ENCODE data around the gene ATP8B2.
"Not testable (repeated sequence)": the region's sequence is repeated elsewhere in the genome, so short reads cannot be mapped to it uniquely, and the experiment has no call there.

ATP8B2 gene

DNA sequence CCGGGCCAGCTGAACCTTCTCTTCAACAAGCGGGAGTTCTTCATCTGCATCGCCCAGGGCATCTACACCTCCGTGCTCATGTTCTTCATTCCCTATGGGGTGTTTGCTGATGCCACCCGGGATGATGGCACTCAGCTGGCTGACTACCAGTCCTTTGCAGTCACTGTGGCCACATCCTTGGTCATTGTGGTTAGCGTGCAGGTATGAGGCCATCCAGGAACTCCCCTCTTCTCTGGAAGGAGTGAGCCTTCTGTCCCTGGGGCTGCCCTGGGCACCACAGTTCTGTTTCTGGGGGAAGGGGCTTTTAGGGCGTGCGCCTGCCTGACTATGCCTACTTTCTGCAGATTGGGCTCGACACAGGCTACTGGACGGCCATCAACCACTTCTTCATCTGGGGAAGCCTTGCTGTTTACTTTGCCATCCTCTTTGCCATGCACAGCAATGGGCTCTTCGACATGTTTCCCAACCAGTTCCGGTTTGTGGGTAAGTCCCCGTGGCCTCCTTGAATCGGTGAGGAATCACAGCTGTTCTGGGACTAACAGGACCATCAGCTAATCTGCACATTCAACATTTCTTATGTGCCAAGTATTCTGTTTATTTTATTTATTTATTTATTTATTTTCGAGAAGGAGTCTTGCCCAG, 21.1 kb downstream of the ATP8B2 start:
- in situ Hi-C loops (cut with HindIII; ENCODE audit: low sequenced_read_pairs), result no loop called here

DNA sequence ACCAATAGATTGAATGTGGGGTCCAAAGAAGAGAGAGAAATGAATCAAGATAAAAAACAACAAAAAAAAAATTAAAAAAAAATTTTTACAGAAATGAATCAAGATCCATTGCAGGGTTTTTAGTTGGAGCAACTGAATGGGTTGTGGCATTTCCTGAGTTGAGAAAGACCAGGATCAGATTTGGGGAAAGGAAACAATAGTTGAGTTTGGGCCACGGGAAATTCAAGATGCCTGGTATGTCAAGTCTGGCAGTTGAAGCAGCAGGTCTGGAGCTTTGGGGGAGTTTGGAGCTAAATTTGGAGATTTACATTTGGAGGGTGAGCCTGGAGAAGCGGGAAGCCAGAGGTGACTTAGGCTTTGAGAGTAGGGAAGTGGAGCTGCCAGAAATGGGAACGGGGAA, 22.6 kb downstream of the ATP8B2 start:
- in situ Hi-C loops (cut with HindIII; ENCODE audit: low sequenced_read_pairs), result no loop called here

DNA sequence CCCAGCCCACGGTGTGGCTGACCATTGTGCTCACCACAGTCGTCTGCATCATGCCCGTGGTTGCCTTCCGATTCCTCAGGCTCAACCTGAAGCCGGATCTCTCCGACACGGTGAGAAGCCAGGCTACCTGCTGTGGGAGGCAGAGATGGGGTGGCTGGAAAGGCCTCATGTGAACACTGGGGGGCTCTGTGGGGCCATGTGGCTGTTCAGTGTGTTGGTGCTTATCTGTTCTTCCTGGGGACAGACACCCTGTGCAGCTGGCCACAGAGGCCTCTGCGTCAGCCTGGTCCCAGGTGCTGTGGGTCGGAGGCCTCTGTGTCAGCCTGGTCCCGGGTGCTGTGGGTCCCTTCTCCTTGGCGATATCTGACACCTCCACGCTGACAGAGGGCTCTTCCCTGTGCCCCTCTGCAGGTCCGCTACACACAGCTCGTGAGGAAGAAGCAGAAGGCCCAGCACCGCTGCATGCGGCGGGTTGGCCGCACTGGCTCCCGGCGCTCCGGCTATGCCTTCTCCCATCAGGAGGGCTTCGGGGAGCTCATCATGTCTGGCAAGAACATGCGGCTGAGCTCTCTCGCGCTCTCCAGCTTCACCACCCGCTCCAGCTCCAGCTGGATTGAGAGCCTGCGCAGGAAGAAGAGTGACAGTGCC, 23.2 kb downstream of the ATP8B2 start:
- in situ Hi-C loops (cut with HindIII; ENCODE audit: low sequenced_read_pairs), result no loop called here

DNA sequence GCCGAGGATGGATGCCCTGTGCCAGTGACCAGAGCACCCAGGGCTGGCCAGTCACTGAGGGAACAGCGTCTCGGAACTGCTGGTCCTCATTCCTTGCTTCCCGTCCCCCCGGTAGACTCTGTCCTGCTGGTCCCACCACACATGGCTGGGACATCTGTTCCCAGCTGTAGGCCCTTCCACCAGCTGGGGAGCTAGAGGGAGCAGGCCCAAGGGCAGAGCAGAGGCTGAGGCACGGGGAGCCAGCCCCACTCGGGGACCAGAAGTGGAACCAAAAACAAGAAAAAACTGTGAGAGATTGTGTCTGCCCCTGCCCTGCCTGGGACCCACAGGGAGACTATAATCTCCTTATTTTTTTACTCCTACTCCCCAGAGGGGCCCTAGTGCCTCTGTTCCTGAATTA, 23.8 kb downstream of the ATP8B2 start:
- in situ Hi-C loops (cut with HindIII; ENCODE audit: low sequenced_read_pairs), result no loop called here

DNA sequence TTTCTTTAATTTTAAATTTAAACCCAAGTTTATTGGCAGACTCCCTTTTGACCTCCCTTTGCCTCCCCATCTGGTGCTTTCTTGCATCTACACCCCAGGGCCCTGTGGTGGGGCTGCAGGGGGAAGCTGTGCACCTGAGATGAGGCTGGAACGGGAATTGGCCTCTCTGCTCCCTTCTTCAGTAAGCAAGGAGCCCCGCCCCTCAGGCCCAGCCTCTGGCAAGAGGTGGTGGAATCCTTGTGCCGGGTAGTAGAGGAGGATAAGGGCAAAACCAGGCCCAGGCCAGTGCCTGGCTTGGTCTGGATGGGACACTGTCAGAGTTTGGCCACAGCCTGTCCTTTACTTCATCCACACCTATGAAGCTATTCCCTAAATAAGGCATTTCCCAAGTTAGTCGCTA, 25.1 kb downstream of the ATP8B2 start:
- in situ Hi-C loops (cut with HindIII; ENCODE audit: low sequenced_read_pairs), result no loop called here

DNA sequence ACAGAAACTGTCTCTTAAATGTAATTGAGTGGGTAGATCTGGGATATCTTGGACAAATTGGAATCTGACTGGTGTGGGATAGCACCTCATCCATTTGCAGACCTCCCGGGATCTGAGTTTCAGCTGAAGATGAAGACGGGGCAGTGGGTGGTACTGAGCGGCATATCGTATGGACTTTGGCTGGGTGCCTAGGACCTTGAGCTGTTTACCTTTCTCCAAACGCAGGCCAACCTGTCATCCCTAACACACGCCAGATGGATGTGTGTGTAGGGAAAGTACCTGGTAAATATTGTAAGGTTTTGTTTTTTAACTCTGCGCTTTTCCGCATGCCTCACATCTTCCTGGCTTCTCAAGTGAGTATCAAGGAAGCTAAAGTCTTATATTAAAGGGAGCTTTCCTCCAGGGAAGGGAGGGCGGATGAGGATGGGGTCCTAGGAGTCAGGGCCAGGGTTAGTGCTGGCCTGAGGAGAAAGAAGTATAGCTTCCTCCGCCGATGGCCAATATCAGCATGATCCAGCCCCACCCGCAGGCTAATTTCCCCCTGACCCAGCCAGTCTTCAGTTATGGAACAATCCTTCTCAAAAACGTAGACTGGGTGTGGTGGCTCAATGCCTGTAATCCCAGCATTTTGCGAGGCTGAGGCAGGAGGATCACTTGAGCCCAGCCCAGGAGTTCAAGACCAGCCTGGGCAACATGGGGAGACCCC, 26.2 kb downstream of the ATP8B2 start:
- in situ Hi-C loops (cut with HindIII; ENCODE audit: low sequenced_read_pairs), result no loop called here

DNA sequence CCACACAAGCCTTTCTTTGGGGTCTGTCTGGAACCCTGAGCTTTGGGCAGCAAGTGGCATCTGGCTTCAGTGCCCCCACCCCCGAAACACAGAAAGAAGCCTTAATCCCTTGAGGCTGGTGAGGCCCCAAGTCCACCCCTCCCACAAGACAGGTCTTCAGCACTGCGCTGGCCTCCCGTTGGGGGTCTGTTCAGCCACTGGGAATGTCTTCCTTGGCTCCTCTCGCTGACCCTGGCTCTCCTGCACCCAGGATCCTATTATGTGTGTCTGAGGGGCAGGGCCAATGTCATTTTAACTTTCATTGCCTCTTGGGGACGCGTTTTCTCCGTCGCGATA, 26.9 kb downstream of the ATP8B2 start:
- in situ Hi-C loops (cut with HindIII; ENCODE audit: low sequenced_read_pairs), result no loop called here

DNA sequence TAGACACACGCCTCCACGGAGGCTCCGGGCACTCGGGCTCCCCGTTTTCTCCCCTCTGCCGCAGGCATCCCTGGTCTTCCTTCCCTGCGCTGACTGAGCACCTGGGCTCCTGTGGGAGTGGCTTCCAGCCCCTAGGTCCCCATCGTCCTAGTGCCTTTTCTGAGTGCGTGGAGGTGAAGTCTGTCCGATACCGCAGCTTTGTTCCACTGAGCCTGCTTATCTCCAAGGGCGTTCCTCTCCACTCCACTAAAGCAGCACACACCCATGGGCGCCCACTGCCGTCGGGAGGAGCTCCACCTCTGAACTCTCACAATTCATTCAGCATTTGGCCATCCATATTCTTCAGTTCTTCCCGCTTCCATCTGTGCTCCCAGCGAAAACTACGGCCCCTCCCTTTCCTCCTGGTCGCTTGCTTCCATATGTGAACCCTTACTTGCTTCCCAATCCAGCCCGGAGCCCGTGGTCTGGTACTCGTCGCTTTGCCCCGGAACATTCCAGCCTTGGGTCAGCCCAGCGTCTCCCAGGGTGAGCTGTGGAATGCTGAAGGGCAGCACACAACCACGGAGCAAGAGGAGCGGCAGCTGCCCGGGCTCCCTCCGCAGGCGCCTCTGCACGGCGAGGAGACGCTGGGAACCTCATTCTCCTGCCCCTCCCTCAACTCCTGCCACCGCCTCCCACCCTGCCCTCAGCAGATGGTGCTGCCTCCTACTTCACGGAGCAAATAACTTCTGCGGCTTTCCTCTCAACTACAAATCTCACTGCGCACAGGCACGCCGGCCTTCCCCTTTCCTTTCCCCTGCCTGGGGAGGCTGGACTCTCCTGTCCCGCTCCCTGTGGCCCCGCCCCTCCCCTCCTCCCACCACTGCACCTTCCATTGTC, 27.5 kb downstream of the ATP8B2 start:
- in situ Hi-C loops (cut with HindIII; ENCODE audit: low sequenced_read_pairs), result no loop called here

DNA sequence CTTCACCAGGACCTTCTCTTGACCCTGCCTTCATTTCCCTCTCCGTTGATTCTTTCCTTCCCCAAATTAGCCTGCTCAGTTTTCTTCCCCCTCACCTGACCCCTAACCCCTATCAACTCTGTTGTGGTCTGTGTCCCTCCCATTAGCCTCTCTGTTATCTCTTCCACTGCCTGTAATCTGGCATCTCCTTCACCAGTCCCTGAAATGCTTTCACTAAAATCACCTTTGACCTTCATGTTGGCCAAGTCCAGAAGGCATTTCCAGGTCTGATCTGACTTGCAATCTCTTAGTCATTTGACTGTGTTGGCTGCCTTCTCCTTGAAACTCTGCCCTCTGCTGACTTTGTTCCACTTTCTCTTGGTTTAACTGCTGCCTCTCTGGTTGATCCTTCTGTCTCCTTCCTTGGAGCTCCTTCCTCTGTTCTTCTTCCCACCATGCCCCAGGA, 28.2 kb downstream of the ATP8B2 start:
- in situ Hi-C loops (cut with HindIII; ENCODE audit: low sequenced_read_pairs), result no loop called here

DNA sequence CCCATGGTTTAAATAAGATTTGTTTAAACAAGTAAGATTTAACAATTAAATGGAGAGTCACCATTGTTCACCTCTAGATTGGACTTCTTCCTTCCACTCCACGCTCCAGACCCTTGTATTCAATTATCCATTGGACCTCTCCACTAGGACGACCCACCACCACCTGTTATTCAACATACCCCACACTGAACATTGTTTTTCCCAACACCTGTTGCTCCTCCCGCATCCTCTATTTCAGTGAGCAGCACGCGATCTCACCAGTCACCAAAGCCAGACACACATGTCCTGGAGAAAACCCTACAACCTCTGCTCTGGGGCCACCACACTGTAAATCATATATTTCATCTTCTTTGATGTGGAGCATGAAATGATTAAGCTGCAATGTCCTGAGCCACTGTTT, 28.6 kb downstream of the ATP8B2 start:
- in situ Hi-C loops (cut with HindIII; ENCODE audit: low sequenced_read_pairs), result no loop called here

DNA sequence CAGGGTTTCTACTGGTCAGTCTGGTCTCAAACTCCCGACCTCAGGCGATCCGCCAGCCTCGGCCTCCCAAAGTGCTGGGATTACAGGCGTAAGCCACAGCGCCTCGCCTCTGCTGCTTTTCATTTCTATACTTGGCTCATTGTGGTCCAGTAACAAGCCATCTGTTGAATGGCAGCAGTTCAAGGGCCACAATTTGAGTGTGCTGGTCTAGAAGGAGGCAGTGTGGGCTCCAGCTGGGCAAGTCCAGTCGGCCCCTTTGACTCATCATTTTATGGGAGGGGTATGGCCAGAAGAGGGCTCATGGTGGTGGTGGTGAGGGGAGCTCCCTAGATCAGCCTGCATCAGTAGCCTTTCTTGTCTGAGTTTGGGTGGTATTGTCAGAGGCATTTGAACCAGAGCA, 33.2 kb downstream of the ATP8B2 start:
- in situ Hi-C loops (cut with HindIII; ENCODE audit: low sequenced_read_pairs), result no loop called here

DNA sequence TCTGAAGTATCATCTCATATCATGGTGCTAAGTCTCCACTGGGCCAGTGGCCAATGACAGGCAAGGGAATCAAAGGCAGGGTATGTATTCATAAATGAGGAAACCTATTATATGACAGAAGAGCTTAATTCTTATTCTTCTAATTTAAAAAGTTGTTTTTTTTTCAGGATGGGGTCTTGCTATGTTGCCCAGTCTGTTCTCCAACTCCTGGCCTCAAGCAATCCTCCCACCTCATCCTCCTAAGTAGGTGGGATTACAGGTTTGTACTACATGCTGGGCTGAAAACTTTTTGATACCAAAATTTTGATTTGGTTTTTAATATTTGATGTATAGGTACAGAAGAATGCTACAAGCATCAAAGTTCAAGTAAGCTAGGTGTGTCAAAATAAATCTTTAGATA, 35.0 kb downstream of the ATP8B2 start:
- in situ Hi-C loops (cut with HindIII; ENCODE audit: low sequenced_read_pairs), result no loop called here

DNA sequence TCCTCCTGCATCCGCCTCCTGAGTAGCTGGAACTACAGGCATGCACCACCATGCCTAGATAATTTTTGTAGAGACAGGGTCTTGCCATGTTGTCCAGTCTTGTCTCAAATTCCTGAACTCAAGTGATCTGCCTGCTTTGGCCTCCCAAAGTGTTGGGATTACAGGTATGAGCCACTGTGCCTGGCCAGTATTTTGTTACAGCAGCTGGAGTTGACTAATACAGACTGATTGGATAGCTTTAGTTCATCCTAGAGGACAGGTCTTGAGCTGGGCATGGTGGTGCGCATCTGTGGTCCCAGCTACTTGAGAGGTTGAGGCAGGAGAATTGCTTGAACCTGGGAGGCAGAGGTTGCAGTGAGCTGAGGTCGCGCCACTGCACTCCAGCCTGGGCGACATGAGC, 35.6 kb downstream of the ATP8B2 start:
- in situ Hi-C loops (cut with HindIII; ENCODE audit: low sequenced_read_pairs), result not testable (repeated sequence)

DNA sequence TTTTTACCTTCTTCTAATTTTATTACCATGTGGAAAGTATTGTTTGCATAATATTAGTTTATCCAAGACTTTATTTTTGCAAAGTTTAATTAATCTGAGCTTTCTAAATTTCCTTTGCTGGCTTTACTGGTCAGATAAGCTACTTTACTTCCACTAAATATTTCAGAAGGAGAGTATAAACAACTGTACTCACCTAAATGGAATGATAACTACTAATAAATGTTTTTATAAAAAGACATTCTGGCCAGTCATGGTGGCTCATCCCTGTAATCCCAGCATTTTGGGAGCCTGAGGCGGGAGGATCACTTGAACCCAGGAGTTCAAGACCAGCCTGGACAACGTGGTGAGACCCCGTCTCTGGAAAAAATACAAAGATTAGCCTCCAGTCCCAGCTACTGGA, 36.0 kb downstream of the ATP8B2 start:
- in situ Hi-C loops (cut with HindIII; ENCODE audit: low sequenced_read_pairs), result no loop called here

DNA sequence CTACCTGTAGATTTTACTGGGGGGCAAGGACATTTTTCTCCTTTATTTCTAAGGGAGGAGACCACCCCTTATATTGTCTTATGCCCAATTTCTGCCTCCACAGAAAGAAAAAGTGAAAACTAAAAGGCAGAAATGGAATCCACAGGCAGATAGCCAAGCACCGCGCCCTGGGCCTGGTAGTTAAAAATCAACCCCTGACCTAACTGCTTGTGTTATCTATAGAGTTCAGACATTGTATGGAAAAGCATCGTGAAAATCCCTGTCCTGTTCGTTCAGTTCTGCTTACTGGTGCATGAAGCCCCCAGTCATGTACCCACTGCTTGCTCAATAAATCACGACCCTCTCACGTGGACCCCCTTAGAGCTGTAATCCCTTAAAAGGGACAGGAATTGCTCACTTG, 46.1 kb downstream of the ATP8B2 start:
- in situ Hi-C loops (cut with HindIII; ENCODE audit: low sequenced_read_pairs), result no loop called here

DNA sequence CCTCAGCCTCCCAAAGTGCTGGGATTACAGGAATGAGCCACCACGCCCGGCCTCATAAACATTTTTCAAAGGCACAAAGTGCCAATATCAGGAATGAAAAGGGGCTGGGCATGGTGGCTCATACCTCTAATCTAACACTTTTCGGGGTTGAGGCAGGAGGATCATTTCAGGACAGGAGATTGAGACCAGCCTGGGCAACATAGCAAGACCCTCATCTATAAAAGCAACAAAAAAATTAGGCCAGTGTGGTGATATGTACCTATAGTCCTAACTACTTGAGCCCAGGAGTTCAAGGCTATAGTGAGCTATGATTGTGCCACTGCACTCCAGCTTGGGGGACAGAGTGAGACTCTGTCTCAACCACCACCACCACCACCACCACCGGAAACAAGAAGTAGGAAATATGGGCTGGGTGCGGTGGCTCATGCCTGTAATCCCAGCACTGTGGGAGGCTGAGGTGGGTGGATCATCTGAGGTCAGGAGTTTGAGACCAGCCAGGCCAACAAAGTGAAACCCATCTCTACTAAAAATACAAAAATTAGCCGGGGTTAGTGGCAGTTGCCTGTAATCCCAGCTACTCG, 48.5 kb downstream of the ATP8B2 start:
- in situ Hi-C loops (cut with HindIII; ENCODE audit: low sequenced_read_pairs), result not testable (repeated sequence)

DNA sequence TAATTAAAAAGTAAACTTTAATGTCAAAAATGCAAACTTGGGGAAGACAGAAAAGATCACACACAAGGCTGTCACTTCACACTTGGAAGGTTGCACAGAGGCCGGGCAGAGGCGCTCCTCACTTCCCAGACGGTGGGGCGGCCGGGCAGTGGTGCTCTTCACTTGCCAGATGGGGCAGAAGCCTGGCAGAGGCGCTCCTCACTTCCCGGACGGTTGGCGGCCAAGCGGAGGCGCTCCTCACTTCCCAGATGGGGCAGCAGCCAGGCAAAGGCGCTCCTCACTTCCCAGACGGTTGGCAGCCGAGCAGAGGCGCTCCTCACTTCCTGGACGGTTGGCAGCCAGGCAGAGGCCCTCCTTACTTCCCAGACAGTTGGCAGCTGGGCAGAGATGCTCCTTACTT, 54.0 kb downstream of the ATP8B2 start:
- in situ Hi-C loops (cut with HindIII; ENCODE audit: low sequenced_read_pairs), result no loop called here

DNA sequence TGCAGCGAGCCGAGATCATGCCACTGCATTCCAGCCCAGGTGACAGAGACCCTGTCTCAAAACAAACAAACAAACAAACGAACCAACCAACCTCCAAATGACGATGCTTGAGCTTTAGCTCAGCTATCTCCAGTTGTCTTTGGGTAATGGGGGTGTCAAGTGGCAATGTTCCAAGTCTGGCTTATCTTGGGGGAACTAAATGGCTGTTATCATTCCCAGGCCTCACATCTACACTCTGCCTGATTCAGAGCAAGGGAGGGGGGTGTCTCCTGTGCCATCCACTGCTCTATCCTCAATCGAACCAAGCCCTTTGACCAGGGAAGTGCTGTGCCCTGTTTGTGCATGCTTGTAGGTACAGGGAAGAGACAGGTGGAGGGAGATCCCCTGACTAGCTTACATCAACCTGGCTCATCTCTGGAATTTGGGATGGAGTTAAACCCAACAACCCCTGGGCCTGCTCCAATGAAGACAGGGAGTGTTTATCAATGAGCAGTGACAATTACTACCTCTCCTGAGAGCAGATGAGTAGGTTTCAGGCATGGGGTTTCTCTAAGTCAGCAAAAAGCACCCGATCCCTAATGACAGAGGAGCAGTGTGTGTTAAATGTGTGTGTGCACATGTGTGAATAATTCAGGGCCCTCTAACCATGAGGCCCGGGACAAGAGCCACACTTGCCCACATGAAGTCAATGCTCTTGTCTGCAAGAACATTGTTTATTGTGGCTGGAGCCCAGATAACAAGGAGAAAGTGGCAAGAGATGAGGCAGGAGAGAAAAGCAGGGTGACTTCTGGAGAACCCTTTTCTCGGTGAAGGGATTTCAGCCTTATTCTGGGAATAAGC, 59.5 kb downstream of the ATP8B2 start:
- in situ Hi-C loops (cut with HindIII; ENCODE audit: low sequenced_read_pairs), result no loop called here

DNA sequence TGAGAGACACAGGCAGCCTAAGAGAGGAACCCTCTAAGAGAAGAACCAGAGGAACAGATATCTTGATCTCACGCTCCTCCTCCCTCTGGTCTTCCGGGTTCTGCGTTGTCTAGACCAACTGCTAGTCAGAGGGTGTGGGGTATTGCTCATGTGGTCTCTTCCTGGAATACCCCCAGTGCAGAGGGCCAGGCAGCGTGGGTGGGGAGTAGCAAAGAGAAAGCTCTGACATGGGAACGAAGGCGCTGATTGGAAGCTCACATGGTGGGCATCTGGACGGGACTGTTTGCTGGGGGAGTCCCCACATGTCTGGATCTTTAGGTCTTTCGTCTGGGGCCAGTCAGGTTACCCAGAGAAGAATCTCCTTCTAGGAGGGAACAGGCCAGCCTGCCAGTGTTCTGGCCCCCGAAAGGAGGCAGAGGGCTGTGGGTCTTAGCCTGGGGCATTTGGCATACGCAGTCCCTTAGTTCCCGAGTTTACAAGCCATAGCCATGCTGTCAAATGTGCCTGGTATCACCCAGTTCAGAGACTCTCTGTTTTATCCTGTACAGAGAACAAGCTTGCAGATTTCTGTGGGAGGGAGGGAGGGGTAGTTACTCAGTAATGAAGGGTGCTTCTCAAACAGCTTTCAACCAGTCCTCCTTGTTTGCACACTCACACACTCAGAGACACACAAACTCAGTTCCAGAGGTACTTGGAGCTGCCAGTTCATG, 61.5 kb downstream of the ATP8B2 start:
- in situ Hi-C loops (cut with HindIII; ENCODE audit: low sequenced_read_pairs), result no loop called here

All from DLD1 (cell line).